ENCODE measurements around the gene ASS1. TPM values are rescaled to one million over a fixed set of nuclear protein-coding genes. Genes with fewer than 3 reads are reported as not detected.

Gene ASS1
- total RNA-seq, 1 experiment from 2014 or later = not detected

- DNase-seq (ENCODE audit: low spot score) = no peak
These were observed 87.8 kb downstream of the ASS1 start for GRCh38 chr9:130532426-130533080.

GRCh38 chr9:130535818-130536521 is 91.2 kb downstream of the ASS1 start:
- DNase-seq (ENCODE audit: low spot score) = no peak

- DNase-seq (ENCODE audit: low spot score) = no peak
These were observed 91.9 kb downstream of the ASS1 start for GRCh38 chr9:130536701-130537107.

- DNase-seq (ENCODE audit: low spot score) = no peak
These were observed 92.7 kb downstream of the ASS1 start for GRCh38 chr9:130537346-130538050.

- DNase-seq (ENCODE audit: low spot score) = no peak
These were observed 94.9 kb downstream of the ASS1 start for GRCh38 chr9:130539420-130540223.

GRCh38 chr9:130541533-130541932 is 96.8 kb downstream of the ASS1 start:
- DNase-seq (ENCODE audit: low spot score) = no peak

GRCh38 chr9:130542038-130542437 is 97.3 kb downstream of the ASS1 start:
- DNase-seq (ENCODE audit: low spot score) = no peak

GRCh38 chr9:130542457-130543228 is 97.9 kb downstream of the ASS1 start:
- DNase-seq (ENCODE audit: low spot score) = no peak

- no peak for DNase-seq (ENCODE audit: low spot score)
These were observed 98.6 kb downstream of the ASS1 start for GRCh38 chr9:130543368-130543767.

GRCh38 chr9:130543859-130544258 is 99.1 kb downstream of the ASS1 start:
- DNase-seq (ENCODE audit: low spot score) = no peak

- DNase-seq (ENCODE audit: low spot score) = no peak
These were observed 99.6 kb downstream of the ASS1 start for GRCh38 chr9:130544364-130544763.

- DNase-seq (ENCODE audit: low spot score) = no peak
These were observed 103.3 kb downstream of the ASS1 start for GRCh38 chr9:130548103-130548502.

- no peak for DNase-seq (ENCODE audit: low spot score)
These were observed 104.5 kb downstream of the ASS1 start for GRCh38 chr9:130549093-130549735.

Other genes with a start within 250 kb of the ASS1 start
- gene HMCN2, start 179.2 kb upstream of the ASS1 start, total RNA-seq (2014; rRNA removed; shearing (Covaris generic)) = 0.02 and 0.05 TPM in 2 replicates
- gene FUBP3, start 134.6 kb downstream of the ASS1 start, total RNA-seq (2014; rRNA removed; shearing (Covaris generic)) = 0.02 TPM in 1 of 2 replicates, not detected in the other
- gene PRDM12, start 219.6 kb downstream of the ASS1 start, total RNA-seq (2014; rRNA removed; shearing (Covaris generic)) = not detected in 2 replicates
- 34.9 and 43.2 TPM in 2 replicates for gene EXOSC2, start 248.8 kb downstream of the ASS1 start, total RNA-seq (2014; rRNA removed; shearing (Covaris generic))